NCI-H524 treated with DMSO at 0.1 percent for 48 hours (cell line): ENCODE results near the gene ROBO2.

Source experiments
- DNase-seq: peaks from one replicate; lab custom pipeline; 2025; lab: John Stamatoyannopoulos, UW

Gene ROBO2

GRCh38 chr3:77686560-77686959 lies 646.7 kb downstream of the ROBO2 start:
- no peak for DNase-seq

- no peak for DNase-seq
Measured at GRCh38 chr3:77687545-77687944, 647.6 kb downstream of the ROBO2 start.

DNA sequence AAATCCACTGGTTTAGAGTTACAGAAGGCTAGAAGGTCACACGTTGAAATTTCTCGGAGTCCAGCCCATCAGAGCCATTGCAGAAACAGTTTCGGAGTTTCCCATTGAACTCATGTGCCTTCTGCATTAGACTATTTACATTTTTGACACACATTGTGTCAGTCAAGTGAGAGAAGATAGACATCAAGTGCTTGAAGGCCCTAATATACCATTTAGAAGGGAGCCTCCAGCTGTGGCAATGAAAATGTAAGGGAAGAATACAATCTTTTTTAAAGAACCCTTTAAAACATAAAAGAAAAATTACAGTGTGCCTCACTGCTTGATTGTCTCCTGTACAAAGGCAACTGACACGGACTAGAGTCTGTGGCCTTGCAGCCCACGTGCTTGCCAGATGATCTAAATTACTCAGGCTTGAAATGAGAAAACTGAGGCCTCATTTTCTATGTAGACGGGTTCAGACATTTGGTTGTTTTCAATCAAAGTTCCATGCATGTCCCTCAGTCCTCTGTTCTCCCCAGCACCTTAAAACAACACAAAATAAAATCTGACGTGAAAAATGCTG lies 650.5 kb downstream of the ROBO2 start:
- DNase-seq, result no peak

- DNase-seq, result no peak
Measured at GRCh38 chr3:77693147-77693546, 653.2 kb downstream of the ROBO2 start.

GRCh38 chr3:77699125-77699691 lies 659.3 kb downstream of the ROBO2 start:
- no peak for DNase-seq
